Gastrocnemius medialis (tissue), 4 donors: Measurements from ENCODE around the gene SYTL2. TPM values are rescaled to one million over a fixed set of nuclear protein-coding genes. Genes with fewer than 3 reads are reported as not detected.

ENCODE experiments used
- ATAC-seq, 2 donors: fragments of 150-250 bp; one replicate each; pipeline ENCODE4 v1.9.1; 2016
- DNase-seq, 2 donors: peaks; one replicate each; pipeline ENCODE4 v3.0.0-alpha.2; 2019
- H3K27ac ChIP-seq, 4 donors: fragments of 200-600 bp; sonication (generic); 1 replicate in 1 of 4; 2 replicates in 3 of 4; pipeline ENCODE4 v1.5.1; 2016 to 2018; ENCODE audit warnings: mild to moderate bottlenecking in 2 of 4, moderate library complexity in 1 of 4
- H3K27me3 ChIP-seq, 3 donors: fragments of 200-600 bp; sonication (generic) in 2 of 3; 1 replicate in 1 of 3; 2 replicates in 2 of 3; pipeline versions ENCODE4 v1.5.1 to v1.6.0; 2016 to 2019; ENCODE audit warnings: mild to moderate bottlenecking in 1 of 3, moderate library complexity in 1 of 3
- H3K36me3 ChIP-seq, 2 donors: fragments of 200-600 bp; sonication (generic) in 1 of 2; one replicate each; pipeline ENCODE4 v1.5.1; 2017 to 2018
- H3K4me1 ChIP-seq, 2 donors: fragments of 200-600 bp; sonication (generic) in 1 of 2; one replicate each; pipeline ENCODE4 v1.5.1; 2016 to 2017; ENCODE audit warnings: mild to moderate bottlenecking in 2 of 2
- H3K4me3 ChIP-seq, 4 donors: fragments of 200-600 bp; sonication (generic) in 3 of 4; 1 replicate in 1 of 4; 2 replicates in 3 of 4; pipeline ENCODE4 v1.5.1; 2016 to 2019; ENCODE audit warnings: mild to moderate bottlenecking in 2 of 4
- H3K9me3 ChIP-seq, 3 donors: fragments of 200-600 bp; sonication (generic) in 2 of 3; 1 replicate in 1 of 3; 2 replicates in 2 of 3; pipeline ENCODE4 v1.5.1; 2016 to 2019
- POLR2A ChIP-seq, 2 donors: fragments of 450-650 bp; IDR thresholded peaks; one replicate each; pipeline ENCODE4 v1.6.1; 2017; ENCODE audit warnings: antibody characterized with exemption in 2 of 2, mild to moderate bottlenecking in 2 of 2, moderate library complexity in 2 of 2
- in situ Hi-C, 4 donors: fragments of 200-750 bp; cut with MboI; loops; one replicate each; pipeline versions ENCODE4 v1.15.0 to v1.8.0; 2017; ENCODE audit warnings: low sequenced_read_pairs in 4 of 4
- intact Hi-C: fragments of 100-400 bp; cut with DNase I; formaldehyde crosslinking; loops from one replicate; pipeline ENCODE4 v1.15.1; 2023; ENCODE audit warnings: low total_unique reads
- total RNA-seq, 4 donors: library from RNA; depleted of rRNA; stranded (reverse); fragments of >200 nt; gene quantifications; one replicate each; pipeline versions ENCODE4 v1.1.0 to v1.2.3, GENCODE V29; 2016
- TF ChIP-seq, protein P1 (sequence below), 5 experiments: fragments of 450-650 bp in 3 of 5; fragments of 200-600 bp in 2 of 5; sonication (generic) in 2 of 5; IDR thresholded peaks in 4 of 5; conservative IDR thresholded peaks in 1 of 5; 1 replicate in 4 of 5; 2 replicates in 1 of 5; pipeline ENCODE4 v1.5.1; 2016 to 2019; ENCODE audit warnings: antibody characterized with exemption in 5 of 5, mild to moderate bottlenecking in 3 of 5, moderate library complexity in 3 of 5

The SYTL2 gene
- total RNA-seq, 4 donors from 2014 or later = 0.97 to 11.9 (median 2.7) TPM

DNA sequence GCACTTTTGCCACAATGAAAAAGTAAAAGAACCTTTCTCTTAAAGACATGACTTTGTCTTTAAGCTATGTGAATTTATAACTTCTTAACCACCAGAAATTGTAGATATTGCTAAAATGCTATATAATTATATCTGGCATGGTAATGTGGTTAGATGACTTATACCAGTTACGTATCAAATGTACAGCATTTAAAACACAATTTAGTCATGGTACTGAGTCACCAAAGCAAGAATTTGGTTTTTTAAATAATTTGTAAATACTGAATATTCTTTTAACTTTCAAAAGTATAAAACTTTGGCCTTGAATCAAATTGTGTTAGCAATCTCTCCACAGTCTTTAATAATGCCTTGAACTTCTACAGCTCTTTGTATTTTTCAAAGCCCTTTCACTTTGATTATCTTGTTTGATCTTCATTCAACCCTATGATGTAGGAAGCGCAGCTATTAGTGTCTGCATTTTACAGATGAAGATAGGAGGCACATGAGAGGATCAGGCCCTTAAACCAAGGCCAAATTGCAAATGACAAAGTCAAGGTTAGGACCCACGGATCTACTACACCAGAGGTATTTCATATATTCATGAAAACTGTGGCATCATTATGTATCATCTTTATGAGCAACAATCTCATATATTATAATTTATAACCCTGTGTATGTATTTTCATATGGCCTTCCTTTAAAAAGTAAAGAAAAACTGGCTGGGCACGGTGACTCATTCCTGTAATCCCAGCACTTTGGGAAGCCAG is 4.4 kb upstream of the SYTL2 start:
- intact Hi-C loops = loop anchor here (10.0 kb wide), 1 partner anchor 121 kb away; no protein-coding TSS in a partner anchor

DNA sequence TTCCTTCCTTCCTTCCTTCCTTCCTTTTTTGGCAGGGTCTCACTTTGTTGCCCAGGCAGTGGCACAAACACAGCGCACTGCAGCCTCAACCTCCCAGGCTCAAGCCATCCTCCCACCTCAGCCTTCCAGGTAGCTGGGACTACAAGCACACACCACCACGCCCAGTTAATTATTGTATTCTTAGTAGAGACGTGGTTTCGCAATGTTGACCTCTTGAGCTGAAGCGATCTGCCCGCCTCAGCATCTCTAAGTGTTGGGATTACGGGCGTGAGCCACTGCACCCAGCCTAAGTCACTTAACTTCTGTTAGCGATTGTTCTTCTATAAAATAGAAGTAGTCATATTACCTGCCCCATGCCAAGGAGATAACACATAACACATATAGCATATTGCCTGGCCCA is 2.8 kb upstream of the SYTL2 start:
- intact Hi-C loops = loop anchor here (10.0 kb wide), 1 partner anchor 119 kb away; no protein-coding TSS in a partner anchor
- no peak overlapping the region for H3K27ac ChIP-seq
- peaks cover 0 to 8% of the 10 kb centered on the region in 2 donors for H3K4me1 ChIP-seq
- ATAC-seq (no peak), DNase-seq (no peak)
- no peaks in the 10 kb centered on the region for H3K9me3 ChIP-seq
- no peaks in the 10 kb centered on the region for H3K27me3 ChIP-seq
- TF ChIP-seq, protein P1, sequence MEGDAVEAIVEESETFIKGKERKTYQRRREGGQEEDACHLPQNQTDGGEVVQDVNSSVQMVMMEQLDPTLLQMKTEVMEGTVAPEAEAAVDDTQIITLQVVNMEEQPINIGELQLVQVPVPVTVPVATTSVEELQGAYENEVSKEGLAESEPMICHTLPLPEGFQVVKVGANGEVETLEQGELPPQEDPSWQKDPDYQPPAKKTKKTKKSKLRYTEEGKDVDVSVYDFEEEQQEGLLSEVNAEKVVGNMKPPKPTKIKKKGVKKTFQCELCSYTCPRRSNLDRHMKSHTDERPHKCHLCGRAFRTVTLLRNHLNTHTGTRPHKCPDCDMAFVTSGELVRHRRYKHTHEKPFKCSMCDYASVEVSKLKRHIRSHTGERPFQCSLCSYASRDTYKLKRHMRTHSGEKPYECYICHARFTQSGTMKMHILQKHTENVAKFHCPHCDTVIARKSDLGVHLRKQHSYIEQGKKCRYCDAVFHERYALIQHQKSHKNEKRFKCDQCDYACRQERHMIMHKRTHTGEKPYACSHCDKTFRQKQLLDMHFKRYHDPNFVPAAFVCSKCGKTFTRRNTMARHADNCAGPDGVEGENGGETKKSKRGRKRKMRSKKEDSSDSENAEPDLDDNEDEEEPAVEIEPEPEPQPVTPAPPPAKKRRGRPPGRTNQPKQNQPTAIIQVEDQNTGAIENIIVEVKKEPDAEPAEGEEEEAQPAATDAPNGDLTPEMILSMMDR (IDR thresholded peaks at IDR 0.05 in 4 of 5, conservative IDR thresholded peaks at IDR 0.05 in 1 of 5) = no peak
- no peak for TF ChIP-seq POLR2A (IDR thresholded peaks at IDR 0.05)
- H3K36me3 ChIP-seq = no peaks in the 10 kb centered on the region
- in situ Hi-C loops = no loop called here
- no peak overlapping the region for H3K4me3 ChIP-seq

More for the DNA sequence above, 4.4 kb upstream of the SYTL2 start:
- TF ChIP-seq POLR2A (IDR thresholded peaks at IDR 0.05) = no peak
- TF ChIP-seq, protein P1 (IDR thresholded peaks at IDR 0.05 in 4 of 5, conservative IDR thresholded peaks at IDR 0.05 in 1 of 5) = no peak
- H3K4me3 ChIP-seq = no peak overlapping the region
- in situ Hi-C loops = no loop called here
- ATAC-seq = no peak
- no peaks in the 10 kb centered on the region for H3K27me3 ChIP-seq
- no peak overlapping the region for H3K27ac ChIP-seq
- DNase-seq = no peak
- H3K36me3 ChIP-seq = no peaks in the 10 kb centered on the region
- no peaks in the 10 kb centered on the region for H3K9me3 ChIP-seq
- H3K4me1 ChIP-seq = peaks cover 0 to 4% of the 10 kb centered on the region in 2 donors

DNA sequence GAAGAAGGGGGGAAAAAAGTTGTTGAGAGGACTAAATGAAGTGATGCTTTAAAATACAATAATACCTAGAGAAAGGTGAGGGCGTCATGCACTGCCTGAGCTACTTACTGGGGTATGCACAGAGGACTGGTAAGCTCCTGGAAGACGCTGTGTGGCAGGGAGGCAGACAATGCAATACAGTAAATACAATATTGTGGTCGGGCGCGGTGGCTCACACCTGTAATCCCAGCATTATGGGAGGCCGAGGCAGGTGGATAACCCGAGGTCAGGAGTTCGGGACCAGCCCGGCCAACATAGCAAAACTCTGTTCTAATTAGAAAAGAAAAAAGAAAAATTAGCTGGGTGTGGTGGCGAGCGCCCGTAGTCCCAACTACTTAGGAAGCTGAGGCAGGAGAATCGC is 683 bp upstream of the SYTL2 start:
- no peak for TF ChIP-seq POLR2A (IDR thresholded peaks at IDR 0.05)
- TF ChIP-seq, protein P1 (IDR thresholded peaks at IDR 0.05 in 4 of 5, conservative IDR thresholded peaks at IDR 0.05 in 1 of 5) = no peak
- Histone ChIP-seq H3K9me3 (no peaks in the 10 kb centered on the region), H3K4me3 (peak overlapping the region; percentile 60 to 83 (median 64)), H3K27me3 (no peaks in the 10 kb centered on the region), H3K36me3 (no peaks in the 10 kb centered on the region), H3K4me1 (peaks cover 0 to 8% of the 10 kb centered on the region in 2 donors), H3K27ac (peak overlapping the region in 1 of 4 donors; percentile 22)
- in situ Hi-C loops (no loop called here), intact Hi-C loops (loop anchor here (10.0 kb wide), 1 partner anchor 117 kb away; no protein-coding TSS in a partner anchor)
- ATAC-seq (no peak), DNase-seq (no peak)

DNA sequence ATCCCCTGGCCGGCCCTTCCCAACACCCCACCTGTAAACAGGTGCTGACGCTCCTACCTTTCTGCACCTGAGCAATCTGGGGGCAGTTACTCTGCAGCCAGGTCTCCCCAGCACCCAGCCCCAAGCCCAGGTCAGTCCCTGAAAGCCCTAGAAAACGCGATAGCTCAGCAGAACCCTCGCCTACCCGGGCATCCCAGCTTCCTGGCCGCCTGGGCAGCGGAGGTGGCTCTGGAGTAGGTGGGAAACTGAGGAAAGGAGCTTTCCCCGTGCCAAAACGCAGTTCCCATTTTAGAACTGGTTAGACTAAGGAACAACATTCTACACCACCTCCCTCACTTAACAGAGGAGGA is 445 bp downstream of the SYTL2 start:
- H3K27ac ChIP-seq = peak overlapping the region in 3 of 4 donors; percentile 28 to 55 (median 42)
- H3K9me3 ChIP-seq = no peaks in the 10 kb centered on the region
- no peaks in the 10 kb centered on the region for H3K36me3 ChIP-seq
- peak overlapping the region; percentile 60 to 83 (median 64) for H3K4me3 ChIP-seq
- no peak for TF ChIP-seq POLR2A (IDR thresholded peaks at IDR 0.05)
- TF ChIP-seq, protein P1 (IDR thresholded peaks at IDR 0.05 in 4 of 5, conservative IDR thresholded peaks at IDR 0.05 in 1 of 5) = no peak
- H3K27me3 ChIP-seq = no peaks in the 10 kb centered on the region
- DNase-seq (no peak), ATAC-seq (peak in 1 of 2 donors; percentile 10)
- peaks cover 0 to 8% of the 10 kb centered on the region in 2 donors for H3K4me1 ChIP-seq
- intact Hi-C loops (loop anchor here (10.0 kb wide), 1 partner anchor 116 kb away; no protein-coding TSS in a partner anchor), in situ Hi-C loops (no loop called here)
